ENCODE measurements around the gene TDRD3.

DNA sequence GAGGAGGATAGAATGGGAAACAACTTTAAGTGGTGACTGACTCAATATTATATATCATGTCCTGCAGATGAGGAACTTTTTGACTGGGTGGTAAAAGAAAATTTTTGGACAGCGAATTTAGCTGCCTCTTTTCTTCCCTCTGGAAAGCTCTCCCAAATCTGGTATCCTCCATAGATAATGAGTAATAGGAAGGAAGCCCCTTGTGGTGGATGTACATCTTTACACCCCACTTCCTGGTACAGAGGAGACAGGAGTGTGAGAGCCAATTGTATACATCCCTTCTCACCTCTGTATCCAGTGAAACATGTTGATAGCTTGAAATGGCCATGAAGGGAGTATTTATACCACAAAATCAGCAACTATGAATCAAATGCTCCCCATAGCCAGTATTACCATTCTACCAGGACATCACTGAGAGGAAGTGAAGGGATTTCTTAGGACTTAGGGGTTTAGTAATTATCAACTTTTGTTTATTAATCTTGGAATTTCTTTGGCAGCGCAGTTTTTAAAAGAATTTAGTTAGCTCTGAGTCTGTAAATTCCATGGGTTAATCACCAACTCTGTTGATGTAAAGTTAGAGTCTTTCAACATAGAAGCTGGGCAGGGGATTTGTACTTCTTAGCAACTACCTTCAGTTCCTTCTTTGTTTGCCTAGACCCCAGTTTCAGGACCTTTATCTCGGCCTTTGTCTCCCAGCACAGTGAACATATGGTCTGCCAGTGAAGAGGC is 17.0 kb upstream of the TDRD3 start:
- TF ChIP-seq POLR2AphosphoS5 (IDR thresholded peaks at IDR 0.05; ENCODE audit: borderline replicate concordance, low read depth, low read length) (no peak), EZH2 (IDR thresholded peaks at IDR 0.05) (no peak), FOXP2 (optimal IDR thresholded peaks at IDR 0.05; ENCODE audit: control extremely low read depth, extremely low read length, insufficient read depth) (no peak)
